ENCODE data around the gene ST7. TPM values are rescaled to one million over a fixed set of nuclear protein-coding genes. Genes with fewer than 3 reads are reported as not detected.

Gene ST7, protein sequence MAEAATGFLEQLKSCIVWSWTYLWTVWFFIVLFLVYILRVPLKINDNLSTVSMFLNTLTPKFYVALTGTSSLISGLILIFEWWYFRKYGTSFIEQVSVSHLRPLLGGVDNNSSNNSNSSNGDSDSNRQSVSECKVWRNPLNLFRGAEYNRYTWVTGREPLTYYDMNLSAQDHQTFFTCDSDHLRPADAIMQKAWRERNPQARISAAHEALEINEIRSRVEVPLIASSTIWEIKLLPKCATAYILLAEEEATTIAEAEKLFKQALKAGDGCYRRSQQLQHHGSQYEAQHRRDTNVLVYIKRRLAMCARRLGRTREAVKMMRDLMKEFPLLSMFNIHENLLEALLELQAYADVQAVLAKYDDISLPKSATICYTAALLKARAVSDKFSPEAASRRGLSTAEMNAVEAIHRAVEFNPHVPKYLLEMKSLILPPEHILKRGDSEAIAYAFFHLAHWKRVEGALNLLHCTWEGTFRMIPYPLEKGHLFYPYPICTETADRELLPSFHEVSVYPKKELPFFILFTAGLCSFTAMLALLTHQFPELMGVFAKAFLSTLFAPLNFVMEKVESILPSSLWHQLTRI
- total RNA-seq: 8.3 and 8.5 TPM in 2 replicates

DNA sequence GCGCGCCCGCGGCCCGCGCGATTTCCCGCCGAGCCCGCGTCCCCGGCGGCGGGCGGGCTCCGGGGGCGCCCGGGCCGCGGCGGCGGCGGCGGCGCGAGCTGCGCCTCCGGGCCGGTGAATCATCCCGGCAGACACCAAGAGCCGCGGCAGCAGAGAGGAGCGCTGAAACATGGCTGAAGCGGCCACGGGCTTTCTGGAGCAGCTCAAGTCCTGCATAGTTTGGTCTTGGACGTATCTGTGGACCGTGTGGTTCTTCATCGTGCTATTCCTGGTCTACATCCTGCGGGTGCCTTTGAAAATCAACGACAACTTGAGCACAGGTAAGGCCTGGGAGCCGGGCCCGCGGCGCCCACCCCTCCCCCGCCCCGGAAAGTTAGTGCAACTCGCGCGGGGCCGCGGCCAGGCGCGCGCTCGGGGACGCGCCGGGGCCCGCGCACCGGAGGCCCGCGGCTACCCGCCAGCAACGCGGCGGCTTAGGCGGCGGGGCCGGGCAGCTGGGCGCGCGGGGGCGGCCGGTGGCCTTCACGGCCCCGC is at the start of gene ST7:
TSS of gene ST7 (plus strand) at position 130 of the 534 bp plus-strand sequence. CDS start at position 170, 40 bp downstream.
- ChIA-PET CTCF (interaction anchor here (0.5 to 1.3 kb wide), 2 partner anchors 23 to 174 kb away, joined by 3 to 6 read pairs; no protein-coding TSS in a partner anchor), POLR2A (interaction anchor here (0.9 to 2.5 kb wide), 2 partner anchors 35 to 58 kb away, joined by 3 to 16 read pairs; no protein-coding TSS in a partner anchor)
- peak; percentile 76 for ATAC-seq (ENCODE audit: low read depth)
- peak within 1 kb of the TSS; percentile 86 for H3K27ac Mint-ChIP-seq
- H3K27me3 Mint-ChIP-seq: no peaks in the 10 kb centered on the region
- TF ChIP-seq, protein P1, sequence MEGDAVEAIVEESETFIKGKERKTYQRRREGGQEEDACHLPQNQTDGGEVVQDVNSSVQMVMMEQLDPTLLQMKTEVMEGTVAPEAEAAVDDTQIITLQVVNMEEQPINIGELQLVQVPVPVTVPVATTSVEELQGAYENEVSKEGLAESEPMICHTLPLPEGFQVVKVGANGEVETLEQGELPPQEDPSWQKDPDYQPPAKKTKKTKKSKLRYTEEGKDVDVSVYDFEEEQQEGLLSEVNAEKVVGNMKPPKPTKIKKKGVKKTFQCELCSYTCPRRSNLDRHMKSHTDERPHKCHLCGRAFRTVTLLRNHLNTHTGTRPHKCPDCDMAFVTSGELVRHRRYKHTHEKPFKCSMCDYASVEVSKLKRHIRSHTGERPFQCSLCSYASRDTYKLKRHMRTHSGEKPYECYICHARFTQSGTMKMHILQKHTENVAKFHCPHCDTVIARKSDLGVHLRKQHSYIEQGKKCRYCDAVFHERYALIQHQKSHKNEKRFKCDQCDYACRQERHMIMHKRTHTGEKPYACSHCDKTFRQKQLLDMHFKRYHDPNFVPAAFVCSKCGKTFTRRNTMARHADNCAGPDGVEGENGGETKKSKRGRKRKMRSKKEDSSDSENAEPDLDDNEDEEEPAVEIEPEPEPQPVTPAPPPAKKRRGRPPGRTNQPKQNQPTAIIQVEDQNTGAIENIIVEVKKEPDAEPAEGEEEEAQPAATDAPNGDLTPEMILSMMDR (IDR thresholded peaks at IDR 0.05): no peak
- peak within 1 kb of the TSS; percentile 93 for H3K4me3 Mint-ChIP-seq
- peak; percentile 60 for DNase-seq
- H3K9me3 Mint-ChIP-seq: no peaks in the 10 kb centered on the region
- peaks cover 27% of the 10 kb centered on the region for H3K4me1 Mint-ChIP-seq
- H3K36me3 Mint-ChIP-seq (ENCODE audit: low read depth): peaks cover 1% of the 10 kb centered on the region
- intact Hi-C loops (cut with micrococcal nuclease): loop anchor here (1.0 to 5.0 kb wide), 2 partner anchors 91 to 1229 kb away; partner anchors contain the start of genes CAPZA2 and LSM8

DNA sequence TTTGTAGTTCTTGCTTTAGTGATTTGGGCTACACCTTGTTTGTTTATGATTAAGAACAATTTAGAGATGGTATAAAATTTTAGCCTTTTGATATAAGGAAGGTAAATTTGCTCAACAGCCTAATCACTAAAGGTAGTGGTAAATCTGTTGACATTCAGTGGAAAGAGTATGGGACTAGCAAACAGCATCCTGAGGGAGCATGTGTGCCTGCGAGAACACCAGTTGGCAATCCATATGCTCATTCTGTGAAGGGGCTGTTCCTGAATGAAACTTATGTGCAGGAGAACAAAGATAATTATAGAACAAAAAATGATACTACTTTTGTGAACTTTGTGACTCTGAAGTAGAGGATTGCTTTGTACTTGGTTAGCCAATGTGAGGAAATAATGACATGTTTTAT is 46.9 kb upstream of the ST7 start:
- POLR2A ChIA-PET: no interaction called here
- no peak for DNase-seq
- CTCF ChIA-PET: interaction anchor here (0.6 kb wide), 1 partner anchor 22 kb away, joined by 3 read pairs; no protein-coding TSS in a partner anchor
- TF ChIP-seq, protein P1 (IDR thresholded peaks at IDR 0.05): no peak
- Mint-ChIP-seq H3K36me3 (ENCODE audit: low read depth) (peaks cover 68% of the 10 kb centered on the region), H3K27ac (no peak overlapping the region), H3K27me3 (no peaks in the 10 kb centered on the region), H3K9me3 (no peaks in the 10 kb centered on the region), H3K4me3 (no peak overlapping the region), H3K4me1 (no peaks in the 10 kb centered on the region)
- intact Hi-C loops (cut with micrococcal nuclease): no loop called here
- no peak for ATAC-seq (ENCODE audit: low read depth)

DNA sequence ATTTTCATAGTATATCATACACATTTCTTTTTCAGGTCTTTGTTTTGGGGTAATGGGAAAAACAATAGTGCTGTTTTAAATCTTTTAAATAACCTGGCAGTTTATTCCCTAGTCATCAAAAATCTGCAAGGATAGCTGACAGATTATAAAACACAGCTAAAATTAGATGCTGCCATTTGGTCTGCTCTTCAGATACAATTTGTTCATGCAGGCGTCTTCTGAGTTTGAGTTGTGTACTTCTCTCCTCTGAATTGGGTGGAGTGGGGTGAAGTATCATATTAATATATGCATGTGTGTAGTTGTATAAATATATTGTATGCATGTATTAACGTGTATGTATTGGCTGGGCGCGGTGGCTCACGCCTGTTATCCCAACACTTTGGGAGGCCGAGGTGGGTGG is 42.9 kb upstream of the ST7 start:
- ChIA-PET CTCF (no interaction called here), POLR2A (no interaction called here)
- TF ChIP-seq, protein P1 (IDR thresholded peaks at IDR 0.05): no peak
- intact Hi-C loops (cut with micrococcal nuclease): no loop called here
- no peaks in the 10 kb centered on the region for H3K27me3 Mint-ChIP-seq
- H3K9me3 Mint-ChIP-seq: no peaks in the 10 kb centered on the region
- no peaks in the 10 kb centered on the region for H3K4me1 Mint-ChIP-seq
- ATAC-seq (ENCODE audit: low read depth) (no peak), DNase-seq (no peak)
- peaks cover 75% of the 10 kb centered on the region for H3K36me3 Mint-ChIP-seq (ENCODE audit: low read depth)
- H3K4me3 Mint-ChIP-seq: no peak overlapping the region
- no peak overlapping the region for H3K27ac Mint-ChIP-seq

DNA sequence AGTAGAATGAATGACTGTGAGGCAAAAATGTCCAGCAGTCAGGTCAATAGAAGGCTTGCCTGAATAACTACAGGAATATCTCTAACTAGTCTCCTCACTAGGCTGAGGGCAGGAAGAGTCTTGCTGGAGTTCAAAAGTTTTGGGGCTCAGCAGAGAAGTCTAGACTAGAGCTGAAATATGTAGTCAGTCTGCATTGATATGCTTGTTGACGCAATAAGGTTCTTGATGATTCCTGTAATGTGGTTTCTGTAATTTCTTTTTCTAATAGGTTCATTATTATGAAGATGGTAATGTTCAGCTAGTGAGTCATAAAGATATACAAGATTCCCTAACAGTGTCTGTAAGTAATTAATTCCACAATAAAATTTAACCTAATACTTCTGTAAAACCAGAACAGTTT is 41.5 kb upstream of the ST7 start:
- ATAC-seq (ENCODE audit: low read depth) (no peak), DNase-seq (no peak)
- TF ChIP-seq, protein P1 (IDR thresholded peaks at IDR 0.05): no peak
- H3K9me3 Mint-ChIP-seq: no peaks in the 10 kb centered on the region
- ChIA-PET POLR2A (no interaction called here), CTCF (no interaction called here)
- H3K4me1 Mint-ChIP-seq: no peaks in the 10 kb centered on the region
- intact Hi-C loops (cut with micrococcal nuclease): no loop called here
- H3K27ac Mint-ChIP-seq: no peak overlapping the region
- no peak overlapping the region for H3K4me3 Mint-ChIP-seq
- peaks cover 74% of the 10 kb centered on the region for H3K36me3 Mint-ChIP-seq (ENCODE audit: low read depth)
- H3K27me3 Mint-ChIP-seq: no peaks in the 10 kb centered on the region
